Measurements from ENCODE around the gene PLOD3.

GRCh38 chr7:101258243-101258731, 40.9 kb upstream of the PLOD3 start:
- TF ChIP-seq ZC3H10 (CRISPR knock-in tag; IDR thresholded peaks at IDR 0.05) (no peak), ZFP30 (CRISPR knock-in tag; IDR thresholded peaks at IDR 0.05) (no peak), CSDC2 (CRISPR knock-in tag; IDR thresholded peaks at IDR 0.05) (no peak), PATZ1 (CRISPR knock-in tag; IDR thresholded peaks at IDR 0.05; ENCODE audit: borderline replicate concordance) (no peak), ZNF70 (CRISPR knock-in tag; IDR thresholded peaks at IDR 0.05) (no peak)
